Cardiac atrium fibroblast (primary cell): ENCODE results near the gene STARD10. TPM values are rescaled to one million over a fixed set of nuclear protein-coding genes. Genes with fewer than 3 reads are reported as not detected.

Experiments used
- total RNA-seq: library from RNA; depleted of rRNA; stranded (reverse); fragments of >200 nt; gene quantifications from 2 replicates; pipeline ENCODE4 v1.2.3, GENCODE V29; 2015

The STARD10 gene
- 16.2 and 20.4 TPM in 2 replicates for total RNA-seq

GRCh38 chr11:72793425-72794367 lies at the start of gene STARD10:
TSS of gene STARD10 (minus strand) at chr11:72794047. CDS start at chr11:72781181, 12,866 bp downstream.

GRCh38 chr11:72814286-72815109 lies 20.7 kb upstream of the STARD10 start, which contains the start of gene ATG16L2:
TSS of gene ATG16L2 (plus strand) at chr11:72814411. CDS start at chr11:72814446, 35 bp downstream.

GRCh38 chr11:72752088-72752914 lies 41.5 kb downstream of the STARD10 start, which contains the start of gene ARAP1:
TSS of gene ARAP1 (minus strand) at chr11:72752408. CDS start at chr11:72727128, 25,280 bp downstream.

Other genes with a start within 250 kb of the STARD10 start
- 4.4 and 9.7 TPM in 2 replicates for gene PDE2A, start 119.6 kb downstream of the STARD10 start, total RNA-seq
- 50.7 and 57.7 TPM in 2 replicates for gene ARAP1, start 41.6 kb downstream of the STARD10 start, total RNA-seq
- 6.1 and 26.7 TPM in 2 replicates for gene ATG16L2, start 20.4 kb upstream of the STARD10 start, total RNA-seq